ENCODE measurements around the gene TMED6. TPM values are rescaled to one million over a fixed set of nuclear protein-coding genes. Genes with fewer than 3 reads are reported as not detected.

The TMED6 gene
- not detected for polyA plus RNA-seq

GRCh38 chr16:69351309-69352027 is at the start of gene TMED6:
Gene TMED6, minus strand, starts transcription at chr16:69351786. Its CDS starts 33 bp downstream, at chr16:69351753.
- peak within 1 kb of the TSS in 1 of 3 donors; percentile 31 for H3K27ac Mint-ChIP-seq

GRCh38 chr16:69399361-69399760 is 47.8 kb upstream of the TMED6 start:
- Mint-ChIP-seq H3K9me3 (no peaks in the 10 kb centered on the region), H3K27me3 (peaks cover under 1% of the 10 kb centered on the region), H3K4me1 (peaks cover 5 to 10% (median 10%) of the 10 kb centered on the region in 3 donors), H3K36me3 (no peaks in the 10 kb centered on the region), H3K27ac (no peak overlapping the region), H3K4me3 (no peak overlapping the region)

More at GRCh38 chr16:69351309-69352027, at the start of gene TMED6:
- peaks cover 0 to 4% (median 3%) of the 10 kb centered on the region in 3 donors for H3K4me1 Mint-ChIP-seq
- H3K4me3 Mint-ChIP-seq, result no peak within 1 kb of the TSS
- no peaks in the 10 kb centered on the region for H3K27me3 Mint-ChIP-seq
- peaks cover 5% of the 10 kb centered on the region for H3K36me3 Mint-ChIP-seq
- no peaks in the 10 kb centered on the region for H3K9me3 Mint-ChIP-seq

- H3K36me3 Mint-ChIP-seq, result no peaks in the 10 kb centered on the region
- no peak overlapping the region for H3K4me3 Mint-ChIP-seq
- H3K27ac Mint-ChIP-seq, result no peak overlapping the region
- H3K4me1 Mint-ChIP-seq, result peaks cover 5 to 10% (median 10%) of the 10 kb centered on the region in 3 donors
- no peaks in the 10 kb centered on the region for H3K27me3 Mint-ChIP-seq
- H3K9me3 Mint-ChIP-seq, result no peaks in the 10 kb centered on the region
Observed at GRCh38 chr16:69397821-69398521, 46.4 kb upstream of the TMED6 start.

- Mint-ChIP-seq H3K9me3 (no peaks in the 10 kb centered on the region), H3K4me3 (peak overlapping the region in 2 of 4 donors; percentile 61 to 69), H3K4me1 (peaks cover 0 to 4% (median 4%) of the 10 kb centered on the region in 3 donors), H3K36me3 (no peaks in the 10 kb centered on the region), H3K27me3 (no peaks in the 10 kb centered on the region), H3K27ac (no peak overlapping the region)
Observed at GRCh38 chr16:69396187-69397061, 44.8 kb upstream of the TMED6 start.

- Mint-ChIP-seq H3K4me1 (peaks cover 0 to 4% (median 4%) of the 10 kb centered on the region in 3 donors), H3K27ac (no peak overlapping the region), H3K36me3 (no peaks in the 10 kb centered on the region), H3K27me3 (no peaks in the 10 kb centered on the region), H3K4me3 (no peak overlapping the region), H3K9me3 (no peaks in the 10 kb centered on the region)
Observed at GRCh38 chr16:69395859-69396186, 44.2 kb upstream of the TMED6 start.

- Mint-ChIP-seq H3K4me1 (peaks cover 0 to 4% (median 4%) of the 10 kb centered on the region in 3 donors), H3K4me3 (peak overlapping the region in 1 of 4 donors; percentile 9), H3K9me3 (no peaks in the 10 kb centered on the region), H3K27me3 (no peaks in the 10 kb centered on the region), H3K36me3 (no peaks in the 10 kb centered on the region), H3K27ac (peak overlapping the region in 1 of 3 donors; percentile 73)
Observed at GRCh38 chr16:69393898-69394849, 42.6 kb upstream of the TMED6 start.

GRCh38 chr16:69386596-69386995 is 35.0 kb upstream of the TMED6 start:
- Mint-ChIP-seq H3K4me3 (peak overlapping the region; percentile 89 to 98 (median 97)), H3K27ac (peak overlapping the region in 2 of 3 donors; percentile 87 to 96), H3K36me3 (peaks cover 13% of the 10 kb centered on the region), H3K4me1 (peaks cover 19 to 30% (median 22%) of the 10 kb centered on the region in 3 donors), H3K27me3 (no peaks in the 10 kb centered on the region), H3K9me3 (no peaks in the 10 kb centered on the region)

- H3K36me3 Mint-ChIP-seq, result peaks cover 17% of the 10 kb centered on the region
- peak overlapping the region; percentile 89 to 97 (median 97) for H3K4me3 Mint-ChIP-seq
- no peaks in the 10 kb centered on the region for H3K9me3 Mint-ChIP-seq
- H3K27me3 Mint-ChIP-seq, result no peaks in the 10 kb centered on the region
- H3K27ac Mint-ChIP-seq, result peak overlapping the region; percentile 87 to 96 (median 96)
- H3K4me1 Mint-ChIP-seq, result peaks cover 25 to 33% (median 27%) of the 10 kb centered on the region in 3 donors
Observed at GRCh38 chr16:69384974-69385373, 33.4 kb upstream of the TMED6 start.

GRCh38 chr16:69382421-69382820 is 30.8 kb upstream of the TMED6 start:
- H3K4me1 Mint-ChIP-seq, result peaks cover 34 to 44% (median 42%) of the 10 kb centered on the region in 3 donors
- H3K27ac Mint-ChIP-seq, result peak overlapping the region; percentile 67 to 78 (median 76)
- no peaks in the 10 kb centered on the region for H3K27me3 Mint-ChIP-seq
- peaks cover 22% of the 10 kb centered on the region for H3K36me3 Mint-ChIP-seq
- no peaks in the 10 kb centered on the region for H3K9me3 Mint-ChIP-seq
- H3K4me3 Mint-ChIP-seq, result peak overlapping the region in 2 of 4 donors; percentile 50 to 64

GRCh38 chr16:69381231-69381630 is 29.6 kb upstream of the TMED6 start:
- H3K36me3 Mint-ChIP-seq, result peaks cover 26% of the 10 kb centered on the region
- H3K27ac Mint-ChIP-seq, result peak overlapping the region; percentile 76 to 80 (median 78)
- no peaks in the 10 kb centered on the region for H3K27me3 Mint-ChIP-seq
- H3K9me3 Mint-ChIP-seq, result no peaks in the 10 kb centered on the region
- H3K4me1 Mint-ChIP-seq, result peaks cover 33 to 43% (median 42%) of the 10 kb centered on the region in 3 donors
- H3K4me3 Mint-ChIP-seq, result peak overlapping the region in 3 of 4 donors; percentile 23 to 80 (median 70)

- peaks cover 24% of the 10 kb centered on the region for H3K36me3 Mint-ChIP-seq
- peak overlapping the region in 2 of 4 donors; percentile 4 to 45 for H3K4me3 Mint-ChIP-seq
- H3K4me1 Mint-ChIP-seq, result peaks cover 32 to 35% (median 33%) of the 10 kb centered on the region in 3 donors
- peak overlapping the region in 2 of 3 donors; percentile 21 to 28 for H3K27ac Mint-ChIP-seq
- H3K9me3 Mint-ChIP-seq, result no peaks in the 10 kb centered on the region
- no peaks in the 10 kb centered on the region for H3K27me3 Mint-ChIP-seq
Observed at GRCh38 chr16:69378760-69379159, 27.2 kb upstream of the TMED6 start.

GRCh38 chr16:69378036-69378435 is 26.4 kb upstream of the TMED6 start:
- Mint-ChIP-seq H3K4me1 (peaks cover 34 to 40% (median 36%) of the 10 kb centered on the region in 3 donors), H3K27me3 (no peaks in the 10 kb centered on the region), H3K4me3 (no peak overlapping the region), H3K36me3 (peaks cover 24% of the 10 kb centered on the region), H3K27ac (peak overlapping the region; percentile 63 to 75 (median 74)), H3K9me3 (no peaks in the 10 kb centered on the region)

- Mint-ChIP-seq H3K9me3 (no peaks in the 10 kb centered on the region), H3K27ac (no peak overlapping the region), H3K27me3 (no peaks in the 10 kb centered on the region), H3K4me3 (peak overlapping the region in 1 of 4 donors; percentile 43), H3K4me1 (peaks cover 37 to 44% (median 40%) of the 10 kb centered on the region in 3 donors), H3K36me3 (peaks cover 15% of the 10 kb centered on the region)
Observed at GRCh38 chr16:69376393-69377059, 24.9 kb upstream of the TMED6 start.
